ENCODE data around the gene EMX2.
"Not testable (repeated sequence)": the region's sequence is repeated elsewhere in the genome, so short reads cannot be mapped to it uniquely, and the experiment has no call there.

EMX2 gene

DNA sequence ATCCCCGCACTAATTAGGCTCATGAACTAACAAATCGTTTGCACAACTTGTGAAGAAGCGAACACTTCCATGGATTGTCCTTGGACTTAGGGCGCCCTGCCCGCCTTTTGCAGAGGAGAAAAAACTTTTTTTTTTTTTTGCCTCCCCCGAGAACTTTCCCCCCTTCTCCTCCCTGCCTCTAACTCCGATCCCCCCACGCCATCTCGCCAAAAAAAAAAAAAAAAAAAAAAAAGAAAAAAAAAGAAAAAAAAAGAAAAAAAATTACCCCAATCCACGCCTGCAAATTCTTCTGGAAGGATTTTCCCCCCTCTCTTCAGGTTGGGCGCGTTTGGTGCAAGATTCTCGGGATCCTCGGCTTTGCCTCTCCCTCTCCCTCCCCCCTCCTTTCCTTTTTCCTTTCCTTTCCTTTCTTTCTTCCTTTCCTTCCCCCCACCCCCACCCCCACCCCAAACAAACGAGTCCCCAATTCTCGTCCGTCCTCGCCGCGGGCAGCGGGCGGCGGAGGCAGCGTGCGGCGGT, at the start of gene EMX2:
Gene EMX2 (plus strand): TSS at position 41 of the 519 bp plus-strand sequence. CDS start 522 bp downstream, outside the sequence.
- no peak for DNase-seq

- DNase-seq = no peak
Observed at GRCh38 chr10:117496031-117496430, 46.5 kb upstream of the EMX2 start.

DNA sequence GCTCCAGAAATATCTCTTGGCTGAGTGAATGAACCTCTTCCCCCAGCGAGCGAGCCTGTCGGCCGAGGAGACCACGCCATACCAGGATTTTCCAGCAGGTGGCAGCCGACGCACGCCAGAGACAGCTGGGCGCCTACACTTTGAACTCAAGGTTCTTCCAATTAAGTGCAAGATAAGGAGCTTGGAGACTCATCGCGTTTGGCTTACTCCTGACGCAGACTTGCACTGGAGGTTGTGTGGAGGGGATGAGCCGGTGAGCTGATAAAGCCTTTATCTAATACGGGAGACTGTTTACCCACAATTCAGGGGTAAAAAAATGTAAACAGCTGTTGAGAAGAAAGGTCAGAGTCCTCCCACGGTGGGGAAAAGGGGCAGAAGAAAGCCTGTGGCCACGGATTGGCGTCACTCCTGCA, 45.9 kb upstream of the EMX2 start:
- DNase-seq = peak; percentile 85

- DNase-seq = no peak
Observed at GRCh38 chr10:117497736-117498135, 44.8 kb upstream of the EMX2 start.

DNA sequence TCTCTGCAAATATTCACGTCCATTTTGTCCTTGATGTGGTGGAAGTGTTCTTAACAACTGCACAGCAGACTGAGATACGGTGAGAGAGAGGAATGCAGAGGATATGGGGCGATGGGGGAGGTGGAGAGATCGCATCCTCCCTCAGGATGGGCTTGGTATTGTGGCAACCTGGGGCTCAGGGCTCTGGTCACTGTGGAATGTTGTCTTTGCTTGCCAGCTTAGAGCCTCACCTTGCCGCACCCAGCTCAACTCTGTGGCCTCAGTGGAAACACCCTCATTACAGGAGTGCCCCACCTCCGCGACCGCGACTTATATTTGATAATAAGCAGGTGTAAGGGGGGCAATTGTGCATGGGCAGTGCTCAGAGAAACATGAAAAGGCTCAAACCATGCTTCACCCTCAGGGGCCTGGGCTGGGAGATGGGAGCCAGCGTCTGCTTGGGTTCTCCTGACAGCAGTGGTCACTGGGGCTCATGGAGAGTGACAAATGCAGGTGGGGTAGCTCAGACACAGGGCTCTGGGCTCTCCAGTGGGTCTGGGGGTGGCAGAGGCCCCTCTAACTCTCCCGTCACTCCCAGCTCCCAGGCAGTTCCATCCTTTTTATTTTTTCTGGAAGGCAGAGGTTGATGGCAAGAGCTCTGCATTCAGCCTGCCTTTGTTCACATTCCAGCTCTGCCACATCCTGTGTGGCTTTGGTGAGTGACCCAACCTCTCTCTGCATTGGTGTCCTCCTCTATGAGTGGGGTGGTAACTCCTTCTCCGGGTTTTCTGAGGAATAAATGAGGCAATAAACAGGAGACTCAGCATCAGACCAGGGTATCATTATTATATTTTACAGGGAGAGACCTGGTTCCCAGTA, 43.1 kb upstream of the EMX2 start:
- DNase-seq = no peak

DNA sequence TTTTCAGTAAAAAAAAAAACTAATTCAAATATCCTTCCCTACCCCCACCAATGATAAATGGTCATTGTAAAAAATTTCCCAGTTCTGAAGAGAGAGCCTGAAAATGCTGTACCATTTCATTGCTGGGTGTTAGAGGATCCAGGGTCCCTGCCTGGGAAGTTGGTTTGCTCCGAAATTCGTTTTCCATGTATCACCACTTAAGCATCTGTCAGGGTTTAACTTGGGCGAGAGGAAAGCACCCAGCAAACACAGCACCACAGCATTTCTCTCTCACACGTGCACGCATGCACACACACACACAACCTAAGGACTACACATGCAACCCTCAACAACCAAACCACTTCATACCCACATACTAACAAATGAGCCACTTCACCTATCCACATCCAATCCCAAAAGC, 42.1 kb upstream of the EMX2 start:
- DNase-seq = no peak

GRCh38 chr10:117501460-117502035, 41.0 kb upstream of the EMX2 start:
- DNase-seq = no peak

DNA sequence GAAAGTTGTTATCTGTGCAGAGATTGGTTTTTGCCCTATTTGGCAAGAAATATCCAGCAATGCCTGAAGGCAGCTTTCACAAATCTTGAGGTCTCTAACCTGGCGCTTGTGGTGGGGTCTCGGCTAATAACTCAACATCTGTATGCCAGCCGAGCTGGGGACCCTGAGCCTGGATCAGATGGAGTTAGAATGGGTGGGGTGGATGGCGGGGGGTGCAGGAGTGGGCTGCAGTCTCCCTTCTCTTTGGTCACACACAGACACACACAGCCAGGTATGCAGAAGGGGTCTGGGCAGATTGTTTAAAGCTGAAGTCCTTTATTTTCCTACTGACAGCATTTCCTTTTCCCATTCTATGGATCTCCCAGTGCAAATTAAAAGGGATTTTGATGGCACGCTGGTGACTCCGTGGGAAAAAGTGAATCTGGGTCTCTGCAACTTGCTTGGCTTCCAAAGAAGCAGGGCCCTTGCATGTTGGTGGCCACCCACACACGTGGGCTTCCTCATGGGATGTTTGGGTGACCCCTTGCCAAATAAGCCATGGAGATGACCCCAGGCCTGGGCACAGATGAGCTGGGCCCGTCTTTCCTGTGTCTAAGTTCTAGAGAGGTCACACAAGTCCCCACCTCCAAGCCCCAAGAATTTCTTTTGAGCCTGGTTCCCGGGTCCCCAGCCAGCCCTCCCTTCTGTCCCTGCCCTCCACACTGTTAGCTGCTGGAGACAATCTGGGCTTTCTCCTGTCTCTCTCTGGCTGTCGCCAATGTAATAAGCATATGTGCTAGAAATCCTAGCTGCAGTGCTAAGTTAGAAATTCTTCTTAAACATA, 39.9 kb upstream of the EMX2 start:
- DNase-seq = no peak

DNA sequence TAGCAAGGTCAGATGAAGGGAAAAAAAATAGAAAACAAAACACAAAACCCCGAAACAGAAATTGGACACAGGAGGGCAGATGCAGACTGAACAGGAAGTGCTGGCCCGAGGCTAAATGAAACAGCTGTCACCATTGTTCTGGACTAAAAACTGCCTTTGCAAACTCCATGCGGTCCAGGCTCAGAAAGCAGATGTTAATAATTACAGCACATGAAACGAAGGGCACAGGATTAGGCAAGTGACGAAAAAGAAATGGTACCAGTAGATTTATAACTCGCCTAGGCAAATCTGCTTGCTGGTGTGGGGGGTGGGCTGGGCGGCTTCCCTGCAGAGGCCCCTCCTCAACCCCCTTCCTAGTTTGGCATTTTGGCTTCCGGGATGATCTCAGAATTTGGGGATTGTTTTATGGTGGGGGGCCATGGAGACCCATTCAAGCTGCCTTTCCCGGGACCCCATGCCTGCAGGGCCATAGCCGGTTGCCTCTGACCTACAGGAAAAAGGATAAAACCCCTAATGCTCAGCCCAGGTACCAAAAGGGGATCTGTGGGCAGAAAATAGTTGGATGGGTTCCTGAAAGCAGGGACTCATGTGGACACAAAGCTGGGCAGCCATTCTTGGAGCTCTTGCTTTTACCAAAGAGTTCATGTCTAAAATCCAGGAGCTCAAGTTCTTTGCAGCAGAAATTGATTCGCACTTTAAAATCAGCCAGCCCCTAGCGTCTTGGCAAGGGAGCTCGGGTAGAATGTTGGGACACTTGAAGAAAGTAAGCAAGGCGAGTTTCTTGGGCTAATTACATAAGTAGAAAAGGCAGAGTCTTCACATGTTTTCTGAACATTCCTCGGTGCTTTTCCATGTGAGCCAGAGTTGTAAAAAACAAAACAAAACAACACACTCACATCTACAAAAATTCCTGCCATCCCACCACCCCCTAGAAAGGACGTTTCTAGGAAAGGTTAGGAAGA, 39.0 kb upstream of the EMX2 start:
- DNase-seq = peak; percentile 64

GRCh38 chr10:117504562-117504961, 38.0 kb upstream of the EMX2 start:
- DNase-seq = no peak

DNA sequence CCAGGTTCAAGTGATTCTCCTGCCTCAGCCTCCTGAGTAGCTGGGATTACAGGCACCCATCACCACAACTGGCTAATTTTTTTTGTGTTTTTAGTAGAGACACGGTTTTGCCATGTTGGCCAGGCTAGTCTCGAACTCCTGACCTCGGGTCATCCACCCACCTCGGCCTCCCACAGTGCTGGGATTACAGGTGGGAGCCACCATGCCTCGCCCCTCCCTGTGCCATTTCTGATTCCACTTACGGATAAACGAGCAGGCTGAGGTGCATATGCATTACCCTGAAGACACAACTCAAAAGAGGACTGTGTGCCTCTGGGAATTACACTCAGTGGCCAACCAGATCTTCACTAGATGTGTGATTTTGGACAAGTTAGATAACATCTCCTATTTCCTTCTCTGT, 35.5 kb upstream of the EMX2 start:
- DNase-seq = not testable (repeated sequence)

- no peak for DNase-seq
Observed at GRCh38 chr10:117509573-117509972, 33.0 kb upstream of the EMX2 start.

GRCh38 chr10:117511601-117512390, 30.8 kb upstream of the EMX2 start:
- no peak for DNase-seq

- DNase-seq = no peak
Observed at GRCh38 chr10:117514971-117515370, 27.6 kb upstream of the EMX2 start.

DNA sequence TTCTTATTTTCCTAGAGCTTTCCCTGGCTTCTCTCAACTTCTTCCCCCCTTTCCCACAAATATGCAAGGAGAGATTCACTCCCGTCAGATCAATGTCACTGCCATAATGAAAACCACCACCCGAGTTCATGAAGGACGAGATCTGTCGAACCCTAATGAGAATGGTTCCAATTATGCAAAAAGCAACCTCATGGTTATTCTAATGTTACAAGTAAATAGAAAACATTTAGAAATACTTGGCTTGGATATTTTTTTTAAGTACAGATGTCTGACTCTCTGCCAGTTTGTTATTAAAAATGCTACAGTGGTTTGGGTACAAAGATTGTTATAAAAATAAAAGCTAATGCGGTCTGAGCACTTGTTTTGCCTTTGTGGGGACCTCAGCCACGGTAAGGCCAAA, 25.9 kb upstream of the EMX2 start:
- DNase-seq = no peak

DNA sequence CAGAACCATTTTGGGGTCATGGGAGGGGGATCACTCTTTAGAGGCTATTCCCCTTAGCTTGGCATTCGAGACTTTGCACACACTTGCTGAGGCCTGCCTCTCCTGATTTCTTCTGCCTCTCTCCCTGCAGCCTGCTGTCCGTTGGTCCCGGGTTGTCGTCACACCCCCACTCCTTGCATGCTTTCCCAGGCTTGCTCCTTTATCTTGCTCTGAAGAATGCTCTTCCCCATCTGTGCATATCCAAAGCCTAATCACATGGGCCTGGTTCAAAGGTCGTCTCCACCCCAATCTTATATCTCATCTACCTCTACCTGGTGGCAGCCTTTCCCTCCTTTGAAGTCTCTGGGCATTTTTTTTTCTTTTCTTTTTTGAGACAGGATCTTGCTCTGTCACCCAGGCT, 24.3 kb upstream of the EMX2 start:
- DNase-seq = no peak

GRCh38 chr10:117519286-117519685, 23.3 kb upstream of the EMX2 start:
- no peak for DNase-seq

- DNase-seq = no peak
Observed at GRCh38 chr10:117519879-117520278, 22.7 kb upstream of the EMX2 start.

- no peak for DNase-seq
Observed at GRCh38 chr10:117530791-117531190, 11.8 kb upstream of the EMX2 start.

DNA sequence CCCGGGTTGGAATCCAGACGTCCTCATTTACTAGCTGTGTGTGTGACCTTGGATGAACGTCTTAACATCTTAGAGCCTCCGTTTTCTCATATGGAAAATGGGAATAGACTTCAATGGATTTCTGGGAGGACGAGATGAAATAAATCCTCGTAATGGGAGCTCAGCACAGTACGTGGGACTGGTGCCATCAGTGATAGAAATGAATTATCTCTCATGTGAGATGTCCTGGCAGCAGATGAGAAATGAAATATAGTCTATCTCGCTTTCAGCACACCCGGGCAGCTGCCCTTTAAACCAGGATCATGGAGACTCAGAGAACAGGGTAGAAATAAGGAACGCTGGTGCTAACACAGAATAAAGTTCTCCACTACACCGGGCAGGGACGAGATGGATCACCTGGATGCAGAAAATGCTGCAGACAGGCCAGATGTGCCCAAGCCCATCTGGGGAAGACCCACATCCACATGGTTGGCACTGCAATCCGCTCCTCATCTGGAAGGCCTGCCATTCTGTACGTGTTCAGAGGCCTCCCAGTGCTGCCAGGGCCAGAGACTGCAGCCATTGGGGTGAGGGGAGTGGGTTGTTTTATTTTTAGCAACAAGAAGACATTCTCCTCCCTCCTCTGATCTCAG, 11.1 kb upstream of the EMX2 start:
- DNase-seq = no peak

- no peak for DNase-seq
Observed at GRCh38 chr10:117532003-117532385, 10.6 kb upstream of the EMX2 start.
